ENCODE data around the gene BOLL. TPM values are rescaled to one million over a fixed set of nuclear protein-coding genes. Genes with fewer than 3 reads are reported as not detected.

The BOLL gene
- total RNA-seq, 1 experiment from 2014 or later: not detected

- CTCF ChIA-PET: interaction anchor here (0.7 kb wide), 2 partner anchors 9 to 39 kb away, joined by 3 read pairs; no protein-coding TSS in a partner anchor
- Mint-ChIP-seq H3K9me3 (ENCODE audit: unreplicated experiment) (no peaks in the 10 kb centered on the region), H3K27ac (ENCODE audit: low read depth, unreplicated experiment) (no peak overlapping the region), H3K4me1 (ENCODE audit: insufficient read depth, unreplicated experiment) (no peaks in the 10 kb centered on the region), H3K36me3 (ENCODE audit: insufficient read depth, unreplicated experiment) (no peaks in the 10 kb centered on the region), H3K4me3 (ENCODE audit: unreplicated experiment) (no peak overlapping the region), H3K27me3 (ENCODE audit: insufficient read depth, unreplicated experiment) (no peaks in the 10 kb centered on the region)
- DNase-seq (ENCODE audit: unreplicated experiment): no peak
- intact Hi-C loops (cut with micrococcal nuclease): loop anchor here (5.0 kb wide), 1 partner anchor 1515 kb away; no protein-coding TSS in a partner anchor
- no TSS peak for BruUV-seq (replicated peaks)
- TF ChIP-seq CTCF (IDR thresholded peaks at IDR 0.05; ENCODE audit: unreplicated experiment): no peak
- POLR2A ChIA-PET: no interaction called here
These were observed 37.2 kb upstream of the BOLL start for GRCh38 chr2:197822333-197822732.

DNA sequence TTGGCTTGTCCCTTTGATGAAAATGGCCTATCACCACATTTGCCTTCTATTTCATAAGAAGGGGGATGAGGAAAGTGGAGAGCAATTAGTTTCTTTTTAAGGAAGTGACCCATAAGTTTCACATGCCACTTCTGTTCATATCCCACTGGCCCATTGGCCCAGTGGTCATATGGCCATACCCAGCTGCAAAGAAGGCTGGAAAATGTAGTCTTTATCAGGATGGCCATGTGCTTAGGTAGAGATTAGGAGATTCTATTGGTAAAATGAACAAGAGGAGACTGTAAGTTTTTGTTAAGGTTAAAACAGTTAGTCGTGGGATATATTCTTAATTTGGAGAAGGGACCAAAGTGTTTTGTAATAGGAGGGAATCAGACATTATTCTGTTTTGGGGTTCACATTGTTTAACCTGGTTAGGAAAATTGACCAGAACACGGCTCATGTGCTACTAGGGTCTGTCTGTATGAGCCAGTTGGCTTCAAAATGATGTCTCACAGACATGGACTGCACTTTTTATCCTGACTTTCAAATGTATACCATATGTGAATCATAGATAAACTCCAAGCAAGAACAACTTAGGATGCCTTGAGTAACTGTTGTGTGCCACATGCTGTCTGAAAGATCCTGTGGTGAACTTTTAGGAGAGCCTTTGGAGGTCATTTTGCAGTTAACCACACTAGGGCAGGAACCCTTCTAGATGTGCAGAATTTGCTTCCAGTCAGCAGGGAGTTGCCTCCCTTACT is 36.6 kb upstream of the BOLL start:
- CTCF ChIA-PET: interaction anchor here (0.7 to 1.4 kb wide), 2 partner anchors 11 to 40 kb away, joined by 3 to 4 read pairs; no protein-coding TSS in a partner anchor
- POLR2A ChIA-PET: no interaction called here
- no peak for TF ChIP-seq CTCF (IDR thresholded peaks at IDR 0.05; ENCODE audit: unreplicated experiment)
- no peaks in the 10 kb centered on the region for H3K27me3 Mint-ChIP-seq (ENCODE audit: insufficient read depth, unreplicated experiment)
- no peak overlapping the region for H3K27ac Mint-ChIP-seq (ENCODE audit: low read depth, unreplicated experiment)
- intact Hi-C loops (cut with micrococcal nuclease): loop anchor here (5.0 kb wide), 1 partner anchor 1516 kb away; no protein-coding TSS in a partner anchor
- no peaks in the 10 kb centered on the region for H3K9me3 Mint-ChIP-seq (ENCODE audit: unreplicated experiment)
- no peaks in the 10 kb centered on the region for H3K4me1 Mint-ChIP-seq (ENCODE audit: insufficient read depth, unreplicated experiment)
- no peaks in the 10 kb centered on the region for H3K36me3 Mint-ChIP-seq (ENCODE audit: insufficient read depth, unreplicated experiment)
- DNase-seq (ENCODE audit: unreplicated experiment): no peak
- no TSS peak for BruUV-seq (replicated peaks)
- H3K4me3 Mint-ChIP-seq (ENCODE audit: unreplicated experiment): no peak overlapping the region

DNA sequence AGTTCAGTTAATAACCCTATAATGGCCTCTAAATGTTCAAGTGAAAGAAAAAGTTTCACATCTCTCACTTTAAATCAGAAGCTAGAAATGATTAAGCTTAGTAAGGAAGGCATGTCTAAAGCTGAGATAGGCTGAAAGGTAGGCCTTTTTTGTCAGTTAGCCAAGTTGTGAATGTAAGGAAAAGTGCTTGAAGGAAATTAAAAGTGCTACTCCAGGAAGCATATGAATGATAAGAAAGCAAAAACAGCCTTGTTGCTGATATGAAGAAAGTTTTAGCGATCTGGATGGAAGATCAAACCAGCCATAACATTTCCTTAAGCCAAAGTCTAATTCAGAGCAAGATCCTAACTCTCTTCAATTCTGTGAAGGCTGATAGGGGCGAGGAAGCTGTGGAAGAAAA is 29.4 kb upstream of the BOLL start:
- BruUV-seq (replicated peaks): no TSS peak
- ChIA-PET CTCF (interaction anchor here (0.6 to 1.3 kb wide), 7 partner anchors 9 to 1856 kb away, joined by 3 to 6 read pairs (median 3); partner anchors contain the start of gene PLCL1), POLR2A (no interaction called here)
- Mint-ChIP-seq H3K27me3 (ENCODE audit: insufficient read depth, unreplicated experiment) (no peaks in the 10 kb centered on the region), H3K4me1 (ENCODE audit: insufficient read depth, unreplicated experiment) (peaks cover 5% of the 10 kb centered on the region), H3K9me3 (ENCODE audit: unreplicated experiment) (no peaks in the 10 kb centered on the region), H3K4me3 (ENCODE audit: unreplicated experiment) (no peak overlapping the region), H3K36me3 (ENCODE audit: insufficient read depth, unreplicated experiment) (no peaks in the 10 kb centered on the region), H3K27ac (ENCODE audit: low read depth, unreplicated experiment) (no peak overlapping the region)
- no peak for TF ChIP-seq CTCF (IDR thresholded peaks at IDR 0.05; ENCODE audit: unreplicated experiment)
- DNase-seq (ENCODE audit: unreplicated experiment): no peak
- intact Hi-C loops (cut with micrococcal nuclease): no loop called here

GRCh38 chr2:197813093-197813787 is 28.1 kb upstream of the BOLL start:
- H3K27me3 Mint-ChIP-seq (ENCODE audit: insufficient read depth, unreplicated experiment): no peaks in the 10 kb centered on the region
- peak; percentile 43 for TF ChIP-seq CTCF (IDR thresholded peaks at IDR 0.05; ENCODE audit: unreplicated experiment)
- BruUV-seq (replicated peaks): no TSS peak
- no peaks in the 10 kb centered on the region for H3K36me3 Mint-ChIP-seq (ENCODE audit: insufficient read depth, unreplicated experiment)
- intact Hi-C loops (cut with micrococcal nuclease): no loop called here
- H3K27ac Mint-ChIP-seq (ENCODE audit: low read depth, unreplicated experiment): no peak overlapping the region
- H3K4me3 Mint-ChIP-seq (ENCODE audit: unreplicated experiment): no peak overlapping the region
- no peaks in the 10 kb centered on the region for H3K9me3 Mint-ChIP-seq (ENCODE audit: unreplicated experiment)
- CTCF ChIA-PET: interaction anchor here (0.5 to 2.0 kb wide), 15 partner anchors 9 to 786 kb away, joined by 3 to 6 read pairs (median 3); no protein-coding TSS in a partner anchor
- peak; percentile 74 for DNase-seq (ENCODE audit: unreplicated experiment)
- POLR2A ChIA-PET: no interaction called here
- H3K4me1 Mint-ChIP-seq (ENCODE audit: insufficient read depth, unreplicated experiment): peaks cover 5% of the 10 kb centered on the region

Data from MCF 10A (cell line).